Measurements from ENCODE around the gene PRKCZ.
"Not testable (repeated sequence)": the region's sequence is repeated elsewhere in the genome, so short reads cannot be mapped to it uniquely, and the experiment has no call there.

The PRKCZ gene

DNA sequence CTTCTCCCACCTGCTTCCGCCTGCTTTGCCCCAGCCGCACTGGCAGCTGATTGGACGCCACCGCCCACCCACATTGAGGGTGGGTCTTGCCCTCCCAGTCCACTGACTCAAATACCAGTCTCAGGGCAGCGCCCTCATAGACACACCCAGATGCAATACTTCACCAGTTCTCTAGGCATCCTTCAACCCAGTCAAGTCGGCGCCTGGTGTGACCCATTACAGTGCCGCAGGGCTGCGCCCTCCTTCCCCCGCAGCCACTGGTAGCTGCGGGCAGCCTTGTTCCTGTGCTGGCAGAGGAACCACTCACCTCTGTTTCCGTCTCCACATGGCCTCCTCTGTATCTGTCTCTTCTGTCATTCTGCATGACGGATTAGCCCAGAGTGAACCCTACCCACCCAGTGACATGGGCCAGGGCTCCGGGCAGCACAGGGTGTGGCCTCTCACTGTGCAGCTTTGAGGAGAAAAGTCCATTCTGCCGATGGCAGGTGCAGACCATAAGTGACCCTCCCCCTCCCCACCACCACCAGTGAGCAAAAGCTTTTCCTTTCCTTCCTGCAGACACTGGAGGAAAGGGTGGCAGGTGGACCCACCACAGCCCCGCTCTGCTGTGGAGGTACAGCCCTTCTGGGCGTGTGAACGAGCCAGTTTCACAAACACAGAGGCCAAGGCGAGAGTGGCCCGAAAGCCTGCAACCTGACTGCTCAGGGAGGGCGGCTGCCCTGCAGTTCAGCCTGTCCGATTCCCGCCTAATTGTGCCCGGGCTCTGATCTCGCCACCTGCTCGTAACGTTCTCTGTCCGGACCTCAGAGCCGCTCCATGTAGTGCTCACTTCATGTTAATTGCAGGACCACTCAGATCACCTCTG lies 87.3 kb downstream of the PRKCZ start:
- no peak for DNase-seq

- not testable (repeated sequence) for DNase-seq
Measured at GRCh38 chr1:2139156-2139555, 88.9 kb downstream of the PRKCZ start.

DNA sequence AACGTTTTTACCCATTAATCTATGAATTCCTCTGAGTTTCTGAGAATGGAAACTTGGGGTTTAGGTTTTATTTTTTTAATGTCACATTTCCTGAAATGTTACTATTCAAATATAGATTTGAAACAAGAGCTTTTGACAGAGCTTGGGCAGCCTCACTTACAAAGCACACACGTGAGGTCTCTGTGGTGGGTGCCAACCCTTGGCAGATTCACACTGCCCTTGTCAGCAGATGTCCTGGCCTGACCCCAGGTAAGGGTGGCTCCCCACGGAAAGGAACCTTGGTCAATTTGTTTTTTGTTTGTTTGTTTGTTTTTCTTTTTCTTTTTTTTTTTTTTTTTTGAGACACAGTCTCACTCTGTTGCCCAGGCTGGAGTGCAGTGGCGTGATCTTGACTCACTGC lies 90.8 kb downstream of the PRKCZ start:
- DNase-seq, result no peak

DNA sequence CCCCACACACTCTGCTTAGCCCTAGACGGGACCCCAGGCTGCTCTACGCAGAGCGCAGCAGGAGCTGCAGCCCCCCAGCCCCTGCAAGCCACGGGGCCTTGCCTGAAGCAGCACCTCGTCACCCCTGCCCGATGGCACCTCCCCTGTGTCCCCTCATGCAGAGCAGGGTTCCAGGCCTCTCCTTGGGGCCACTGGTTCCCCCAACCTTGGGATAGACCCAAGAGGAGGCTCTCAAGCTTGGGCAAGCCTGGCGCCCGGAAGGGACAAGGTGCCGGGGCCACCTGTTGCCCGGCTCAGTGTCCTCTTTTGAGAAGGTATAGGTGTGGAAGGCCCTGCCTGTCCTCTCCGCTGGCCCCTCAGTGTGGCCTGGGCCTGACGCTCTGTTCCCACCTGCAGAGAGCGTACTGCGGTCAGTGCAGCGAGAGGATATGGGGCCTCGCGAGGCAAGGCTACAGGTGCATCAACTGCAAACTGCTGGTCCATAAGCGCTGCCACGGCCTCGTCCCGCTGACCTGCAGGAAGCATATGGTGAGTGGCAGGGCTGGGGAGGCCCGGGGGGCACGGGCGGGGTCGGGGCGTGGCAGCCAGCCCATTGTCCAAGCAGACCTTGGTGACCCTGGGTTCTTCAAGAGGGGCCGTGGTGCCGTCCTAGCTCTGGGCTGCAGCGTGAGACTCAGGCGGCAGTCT lies 93.7 kb downstream of the PRKCZ start:
- DNase-seq, result no peak

DNA sequence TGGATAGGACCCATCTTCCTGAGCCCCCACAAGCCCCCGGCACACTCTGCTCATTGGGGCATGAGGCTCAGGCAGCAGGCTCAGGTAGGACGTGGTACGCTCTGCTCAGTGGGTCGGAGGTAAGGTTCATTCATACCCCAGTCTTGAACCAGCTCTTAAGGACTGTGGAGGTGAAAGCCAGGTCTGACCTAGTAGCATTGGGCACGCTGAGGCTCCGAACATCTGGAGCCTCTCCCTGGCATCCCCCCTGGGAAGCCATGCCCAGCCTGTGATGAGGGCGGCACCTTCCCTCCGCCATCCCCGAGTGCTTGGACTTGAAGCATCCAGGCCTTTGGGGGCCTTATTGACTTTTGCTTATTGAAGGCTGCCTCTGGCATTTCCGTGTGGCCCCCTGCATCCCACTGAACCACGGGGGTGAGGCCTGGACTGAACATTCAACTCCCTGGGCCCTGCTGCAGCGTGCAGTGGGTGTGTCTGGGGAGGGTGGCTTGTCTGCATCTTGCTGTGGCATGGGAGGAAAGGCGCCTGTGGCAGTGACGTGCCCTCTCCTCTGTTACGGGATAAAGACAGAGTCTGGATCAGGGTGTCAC lies 94.4 kb downstream of the PRKCZ start:
- DNase-seq, result no peak

DNA sequence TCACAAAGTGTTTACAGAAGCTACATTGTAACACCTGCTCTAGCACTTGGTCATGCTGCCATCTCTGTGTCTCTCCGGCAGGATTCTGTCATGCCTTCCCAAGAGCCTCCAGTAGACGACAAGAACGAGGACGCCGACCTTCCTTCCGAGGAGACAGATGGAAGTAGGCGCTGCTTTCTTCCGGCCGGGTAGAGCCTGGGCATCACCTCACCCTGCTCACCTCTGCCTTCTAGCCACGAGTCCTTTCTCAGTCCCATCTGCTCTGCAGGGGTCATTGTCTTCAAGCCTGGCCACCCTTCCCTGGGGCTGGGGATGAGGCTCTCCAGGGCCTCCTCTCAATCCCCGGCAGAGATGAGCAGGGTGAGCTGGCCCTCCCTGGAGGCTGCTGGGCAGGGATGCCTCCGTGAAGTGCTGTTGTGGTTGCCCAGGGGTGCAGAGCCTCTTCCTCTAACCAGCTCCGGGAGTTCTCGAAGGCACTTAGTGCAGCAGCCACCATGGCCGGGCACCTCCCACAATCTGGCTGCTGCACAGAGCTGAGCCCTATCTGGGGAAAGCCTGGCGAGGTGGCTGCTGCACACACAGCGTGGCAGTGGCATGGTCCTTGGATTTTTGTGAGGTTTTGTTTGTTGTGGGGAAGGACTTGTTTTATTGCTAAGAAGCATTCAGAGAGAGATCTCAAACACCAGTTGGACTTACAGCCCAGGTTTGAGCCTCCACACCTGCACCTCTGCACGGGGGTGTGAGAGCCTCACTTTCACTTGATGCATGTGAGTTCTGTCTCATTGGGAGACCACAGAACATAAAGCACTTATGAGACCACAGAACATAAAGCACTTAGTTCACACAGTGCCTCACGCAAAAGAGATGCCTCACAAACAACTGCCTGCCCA lies 96.0 kb downstream of the PRKCZ start:
- peak; percentile 55 for DNase-seq

DNA sequence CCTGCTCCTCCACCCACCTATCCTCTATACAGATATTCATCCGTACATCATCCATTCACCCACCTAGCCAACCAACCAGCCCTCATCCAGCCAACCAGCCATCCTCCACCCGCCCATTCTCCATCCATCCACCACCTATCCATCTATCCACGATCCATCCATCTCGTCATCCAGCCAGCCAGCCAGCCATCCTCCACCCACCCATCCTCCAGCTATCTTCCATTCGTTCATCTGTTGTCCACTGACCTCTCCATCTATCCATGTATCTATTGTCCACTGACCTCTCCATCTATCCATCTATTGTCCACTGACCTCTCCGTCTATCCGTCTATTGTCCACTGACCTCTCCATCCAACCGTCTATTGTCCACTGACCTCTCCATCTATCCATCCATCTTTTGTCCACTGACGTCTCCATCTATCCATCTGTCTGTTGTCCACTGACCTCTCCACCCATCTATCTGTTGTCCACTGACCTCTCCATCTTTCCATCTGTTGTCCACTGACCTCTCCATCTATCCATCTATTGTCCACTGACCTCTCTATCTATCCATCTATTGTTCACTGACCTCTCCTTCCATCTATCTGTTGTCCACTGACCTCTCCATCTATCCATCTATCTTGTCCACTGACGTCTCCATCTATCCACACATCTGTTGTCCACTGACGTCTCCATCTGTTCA lies 96.8 kb downstream of the PRKCZ start:
- no peak for DNase-seq

GRCh38 chr1:2147869-2148268 lies 97.7 kb downstream of the PRKCZ start:
- DNase-seq, result not testable (repeated sequence)

DNA sequence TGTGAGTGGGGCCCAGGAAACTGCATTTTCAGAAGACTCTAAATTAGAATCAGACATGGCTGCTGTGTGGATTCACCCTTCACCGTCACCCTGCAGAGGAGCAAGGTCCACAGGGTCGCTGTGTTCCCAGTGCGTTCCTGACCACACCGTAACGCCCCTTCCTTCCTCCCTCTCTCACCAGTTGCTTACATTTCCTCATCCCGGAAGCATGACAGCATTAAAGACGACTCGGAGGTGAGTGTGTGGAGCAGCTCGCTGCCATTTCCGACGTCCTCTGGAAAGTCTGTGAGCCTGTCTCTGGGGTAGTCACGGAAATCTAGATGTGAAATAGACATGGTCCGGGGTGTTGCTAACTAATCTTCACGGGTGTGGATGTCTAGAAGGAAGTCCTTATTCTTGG lies 98.5 kb downstream of the PRKCZ start:
- DNase-seq, result peak; percentile 79

GRCh38 chr1:2150801-2151200 lies 100.6 kb downstream of the PRKCZ start:
- DNase-seq, result no peak

- peak; percentile 97 for DNase-seq
Measured at GRCh38 chr1:2151252-2151651, 101.0 kb downstream of the PRKCZ start.

GRCh38 chr1:2151911-2152310 lies 101.7 kb downstream of the PRKCZ start:
- DNase-seq, result peak; percentile 37

DNA sequence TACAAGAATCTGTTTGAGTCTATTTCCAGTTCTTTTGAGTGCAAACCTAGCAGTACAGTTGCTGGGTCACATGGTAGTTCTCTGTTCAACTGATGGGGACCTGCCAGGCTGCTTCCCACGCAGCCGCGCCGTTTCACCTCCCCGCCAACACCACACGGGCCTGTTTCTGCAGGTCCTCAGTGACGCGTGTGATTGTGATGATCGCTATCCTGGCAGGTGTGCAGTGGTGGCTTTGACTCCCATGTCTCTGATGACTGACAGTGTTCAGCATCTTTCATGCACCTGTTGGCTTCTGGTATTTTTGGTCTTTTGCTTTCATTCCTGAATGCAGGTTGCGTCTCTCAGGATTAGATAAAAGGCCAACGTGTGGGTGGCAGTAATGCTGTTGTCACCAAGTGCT lies 102.7 kb downstream of the PRKCZ start:
- no peak for DNase-seq

DNA sequence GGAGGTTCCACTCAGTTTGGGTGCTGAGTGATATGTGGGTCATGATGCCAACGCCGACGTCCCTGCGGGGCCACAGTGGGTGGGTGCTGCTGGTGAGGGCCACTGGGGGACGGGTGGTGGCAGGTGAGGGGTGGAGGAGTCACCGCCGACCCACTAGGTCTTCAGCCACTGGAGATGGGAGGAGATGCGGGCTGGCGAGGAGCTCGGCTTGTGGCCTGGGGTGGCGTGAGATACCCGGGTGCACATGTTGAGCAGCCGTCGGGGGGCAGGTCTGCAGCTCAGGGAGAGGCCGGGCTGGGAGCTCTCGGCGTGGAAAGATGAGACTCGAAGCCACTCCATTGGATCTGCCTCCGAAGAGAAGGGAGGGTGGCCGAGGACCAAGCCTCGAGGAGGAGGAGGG lies 103.8 kb downstream of the PRKCZ start:
- DNase-seq, result no peak

- DNase-seq, result no peak
Measured at GRCh38 chr1:2155147-2155598, 105.0 kb downstream of the PRKCZ start.

- DNase-seq, result no peak
Measured at GRCh38 chr1:2155788-2156187, 105.6 kb downstream of the PRKCZ start.

GRCh38 chr1:2156866-2157265 lies 106.7 kb downstream of the PRKCZ start:
- no peak for DNase-seq

DNA sequence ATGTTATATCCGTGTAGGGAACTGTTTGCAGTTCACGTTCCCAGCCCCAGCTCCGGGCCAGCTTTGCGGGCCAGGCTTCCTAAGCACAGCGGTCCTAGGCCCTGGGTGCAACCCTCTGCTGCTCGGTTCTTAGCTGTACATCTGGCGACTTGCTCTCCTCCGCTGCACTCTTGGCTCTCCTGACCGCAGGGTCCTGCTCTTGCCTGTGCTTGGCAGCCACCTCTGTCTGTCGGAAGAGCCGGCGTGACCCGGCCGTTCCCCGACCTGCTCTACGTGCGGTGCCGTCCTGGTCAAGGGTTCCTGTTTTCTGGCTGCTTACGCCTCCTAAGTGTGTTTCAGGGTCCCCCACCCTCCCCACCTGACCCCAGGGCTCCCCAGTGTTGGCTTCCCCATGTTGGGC lies 107.6 kb downstream of the PRKCZ start:
- no peak for DNase-seq

DNA sequence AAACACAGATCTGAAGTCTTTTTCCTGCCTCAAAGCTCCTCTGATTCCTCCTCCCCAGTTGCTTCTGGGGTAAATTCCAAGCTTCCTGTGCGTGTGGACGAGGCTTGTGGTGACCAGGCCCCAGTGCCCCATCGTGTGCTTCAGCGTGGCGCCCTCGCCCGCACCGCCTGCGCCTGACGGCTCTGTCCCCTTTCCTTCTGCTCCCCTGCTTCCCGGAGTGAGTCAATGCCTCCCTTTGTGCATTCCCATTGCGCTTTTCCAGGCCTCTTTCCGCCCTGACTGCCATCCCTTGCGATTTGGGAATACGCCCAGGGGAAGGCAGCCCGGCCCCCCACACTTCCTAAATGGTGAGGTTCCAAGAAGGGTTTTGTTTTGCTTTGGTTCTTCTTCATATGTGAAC lies 108.1 kb downstream of the PRKCZ start:
- no peak for DNase-seq

DNA sequence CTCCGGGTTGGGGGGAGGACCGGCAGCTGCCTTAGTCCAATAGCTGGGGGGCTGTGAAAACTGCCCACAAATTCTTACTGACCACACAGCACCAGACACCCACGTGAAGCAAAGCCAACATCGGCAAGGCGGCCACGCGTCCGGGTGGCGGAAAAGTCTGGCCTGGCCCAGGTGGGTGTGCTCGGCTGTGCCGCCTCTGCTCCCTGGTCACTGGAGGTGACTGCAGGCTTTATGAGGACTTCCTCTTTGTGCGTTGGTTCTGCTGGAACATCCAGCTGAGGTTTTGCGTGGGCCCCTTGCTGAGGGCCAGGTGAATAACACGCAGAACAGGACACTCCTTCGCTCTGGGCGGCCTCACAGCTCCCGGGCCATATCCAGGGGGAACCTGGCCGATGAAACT lies 108.9 kb downstream of the PRKCZ start:
- DNase-seq, result no peak

GRCh38 chr1:2160451-2161300 lies 110.5 kb downstream of the PRKCZ start:
- DNase-seq, result no peak

All from MV-4-11 (cell line).